HEK293 (cell line): ENCODE results near the gene RPS6KA2.

Source experiments
- CTCF ChIA-PET: fragments of 350-600 bp; formaldehyde crosslinking; extraction: SDS; loops from one replicate; lab custom pipeline; 2021; ENCODE audit warnings: antibody characterized with exemption; lab: Yijun Ruan, JAX
- POLR2A ChIA-PET: fragments of 300-600 bp; formaldehyde crosslinking; extraction: SDS; loops from one replicate; lab custom pipeline; 2020; ENCODE audit warnings: antibody characterized with exemption, inconsistent platforms; lab: Yijun Ruan, JAX
- H3K27ac ChIP-seq: fragments of 200-500 bp; sonication (Bioruptor generic); 2 replicates; pipeline ENCODE4 v1.5.1; 2014; ENCODE audit warnings: low read depth, low read length, control low read depth, inconsistent platforms; ENCODE audit errors: extremely low read depth
- H3K36me3 ChIP-seq, 2 experiments: fragments of 200-500 bp in 1 of 2; sonication (Bioruptor generic) in 1 of 2; 1 replicate in 1 of 2; 2 replicates in 1 of 2; pipeline ENCODE4 v1.5.1; 2014 to 2017; ENCODE audit warnings: inconsistent platforms in 2 of 2, low read length in 2 of 2; ENCODE audit not compliant: control insufficient read depth in 2 of 2, insufficient read depth in 1 of 2
- H3K4me1 ChIP-seq: fragments of 200-500 bp; sonication (Bioruptor generic); 2 replicates; pipeline ENCODE4 v1.5.1; 2014; ENCODE audit warnings: mild to moderate bottlenecking, low read length, inconsistent platforms; ENCODE audit not compliant: control insufficient read depth, insufficient read depth
- H3K4me3 ChIP-seq: 2 replicates; pipeline ENCODE4 v1.5.1; 2011; ENCODE audit warnings: low read depth, mild to moderate bottlenecking, control low read depth, low read length, moderate library complexity
- H3K9me3 ChIP-seq: fragments of 200-500 bp; sonication (Bioruptor generic); 2 replicates; pipeline ENCODE4 v1.5.1; 2014; ENCODE audit warnings: low read depth, low read length, inconsistent platforms; ENCODE audit not compliant: control insufficient read depth, insufficient read depth
- BCL6B ChIP-seq: fragments of 450-650 bp; formaldehyde crosslinking; IDR thresholded peaks from 2 replicates; pipeline ENCODE4 v1.5.1; 2017; ENCODE audit warnings: missing biosample characterization, missing genetic modification characterization
- FEZF1 ChIP-seq: fragments of 450-650 bp; formaldehyde crosslinking; IDR thresholded peaks from 2 replicates; pipeline ENCODE4 v1.5.1; 2016; ENCODE audit warnings: missing biosample characterization, missing genetic modification characterization
- RBAK ChIP-seq: fragments of 450-650 bp; formaldehyde crosslinking; IDR thresholded peaks from 2 replicates; pipeline ENCODE4 v1.5.1; 2016; ENCODE audit warnings: missing biosample characterization, missing genetic modification characterization
- SP7 ChIP-seq: fragments of 450-650 bp; formaldehyde crosslinking; IDR thresholded peaks from 2 replicates; pipeline ENCODE4 v1.5.1; 2016; ENCODE audit warnings: missing biosample characterization, missing genetic modification characterization
- TRIM28 ChIP-seq: IDR thresholded peaks from 2 replicates; pipeline ENCODE4 v1.6.1; 2011; ENCODE audit warnings: low read length, control low read depth, borderline replicate concordance
- ZBTB8A ChIP-seq: fragments of 450-650 bp; formaldehyde crosslinking; IDR thresholded peaks from 2 replicates; pipeline ENCODE4 v1.5.1; 2016; ENCODE audit warnings: missing biosample characterization, missing genetic modification characterization
- ZNF148 ChIP-seq: fragments of 450-650 bp; formaldehyde crosslinking; IDR thresholded peaks from 2 replicates; pipeline ENCODE4 v1.5.0; 2017; ENCODE audit warnings: missing biosample characterization, missing genetic modification characterization, borderline replicate concordance
- ZNF175 ChIP-seq: fragments of 450-650 bp; formaldehyde crosslinking; IDR thresholded peaks from 2 replicates; pipeline ENCODE4 v1.5.1; 2016; ENCODE audit warnings: missing biosample characterization, missing genetic modification characterization
- ZNF184 ChIP-seq: fragments of 450-650 bp; IDR thresholded peaks from 2 replicates; pipeline ENCODE4 v1.5.1; 2018; ENCODE audit warnings: missing biosample characterization, mild to moderate bottlenecking, missing genetic modification characterization
- ZNF202 ChIP-seq: fragments of 450-650 bp; formaldehyde crosslinking; IDR thresholded peaks from 2 replicates; pipeline ENCODE4 v1.5.1; 2016; ENCODE audit warnings: missing biosample characterization, missing genetic modification characterization, borderline replicate concordance
- ZNF324 ChIP-seq: fragments of 450-650 bp; formaldehyde crosslinking; IDR thresholded peaks from 2 replicates; pipeline ENCODE4 v1.5.1; 2016; ENCODE audit warnings: missing biosample characterization, missing genetic modification characterization
- ZNF341 ChIP-seq: fragments of 450-650 bp; formaldehyde crosslinking; IDR thresholded peaks from 2 replicates; pipeline ENCODE4; 2016; ENCODE audit warnings: low read depth, missing biosample characterization, missing genetic modification characterization
- ZNF473 ChIP-seq: fragments of 450-650 bp; formaldehyde crosslinking; IDR thresholded peaks from 2 replicates; pipeline ENCODE4 v1.5.1; 2017; ENCODE audit warnings: missing biosample characterization, missing genetic modification characterization
- ZNF560 ChIP-seq: fragments of 450-650 bp; formaldehyde crosslinking; IDR thresholded peaks from 2 replicates; pipeline ENCODE4 v1.5.1; 2017; ENCODE audit warnings: missing biosample characterization, missing genetic modification characterization, borderline replicate concordance
- ZNF596 ChIP-seq: fragments of 450-650 bp; IDR thresholded peaks from 2 replicates; pipeline ENCODE4 v1.5.0; 2018; ENCODE audit warnings: missing biosample characterization, mild to moderate bottlenecking, missing genetic modification characterization, moderate library complexity
- ZNF670 ChIP-seq: fragments of 450-650 bp; formaldehyde crosslinking; IDR thresholded peaks from 2 replicates; pipeline ENCODE4 v1.5.1; 2016; ENCODE audit warnings: missing biosample characterization, missing genetic modification characterization, low read depth
- ZNF707 ChIP-seq: fragments of 450-650 bp; formaldehyde crosslinking; IDR thresholded peaks from 2 replicates; pipeline ENCODE4 v1.5.1; 2016; ENCODE audit warnings: missing biosample characterization, missing genetic modification characterization
- ZNF776 ChIP-seq: fragments of 450-650 bp; formaldehyde crosslinking; IDR thresholded peaks from 2 replicates; pipeline ENCODE4 v1.5.0; 2017; ENCODE audit warnings: missing biosample characterization, missing genetic modification characterization, borderline replicate concordance
- ZSCAN30 ChIP-seq: fragments of 450-650 bp; IDR thresholded peaks from 2 replicates; pipeline ENCODE4 v1.5.1; 2018; ENCODE audit warnings: missing biosample characterization, mild to moderate bottlenecking, missing genetic modification characterization, moderate library complexity
- TF ChIP-seq, protein P1 (sequence below): fragments of 450-650 bp; formaldehyde crosslinking; IDR thresholded peaks from 2 replicates; pipeline ENCODE4 v1.5.1; 2016; ENCODE audit warnings: missing biosample characterization, missing genetic modification characterization
- TF ChIP-seq, protein P2 (sequence below): sonication (generic); formaldehyde crosslinking; IDR thresholded peaks from 2 replicates; pipeline ENCODE4 v1.8.1; 2022; ENCODE audit warnings: mild to moderate bottlenecking, moderate library complexity, missing genetic modification reagents

Gene RPS6KA2

DNA sequence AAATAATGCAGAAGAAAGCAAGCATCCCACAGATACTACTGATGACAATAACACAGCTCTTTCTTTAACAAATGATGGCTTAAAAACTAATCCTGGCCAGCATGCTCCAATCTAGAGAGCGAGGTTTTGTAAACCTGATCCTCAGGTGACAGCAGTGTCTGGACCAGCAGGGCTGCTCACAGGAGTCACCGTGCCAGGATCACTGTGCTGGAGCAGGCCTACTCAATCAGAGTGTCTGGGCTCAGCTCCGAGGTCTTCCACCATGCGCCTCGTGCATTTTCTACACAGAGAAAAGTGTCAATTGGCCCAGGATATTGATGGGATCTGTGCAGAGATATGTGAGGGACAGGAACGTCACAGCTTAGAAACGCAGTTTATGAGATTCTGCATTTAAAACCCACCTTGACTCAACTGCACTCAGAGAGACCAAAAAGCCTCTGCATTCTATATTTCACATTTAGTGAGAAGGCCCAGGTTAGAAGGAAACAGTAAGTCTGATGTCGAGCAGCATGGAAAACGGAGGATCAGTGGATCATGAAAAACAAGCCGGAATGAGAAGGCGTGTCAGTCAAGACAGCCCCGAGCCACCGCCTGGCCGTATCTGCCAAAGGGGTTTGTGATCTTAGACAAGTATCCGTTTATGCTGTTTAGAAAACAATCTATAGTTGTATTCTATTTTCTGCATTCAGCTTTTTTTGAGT lies 48.4 kb downstream of the RPS6KA2 start:
- no peaks in the 10 kb centered on the region for H3K36me3 ChIP-seq
- H3K27ac ChIP-seq: no peak overlapping the region
- H3K4me1 ChIP-seq: no peaks in the 10 kb centered on the region; the same call in 1 of the 2 replicates
- H3K9me3 ChIP-seq: no peaks in the 10 kb centered on the region
- POLR2A ChIA-PET: no interaction called here
- CTCF ChIA-PET: no interaction called here
- no peak overlapping the region for H3K4me3 ChIP-seq
- TF ChIP-seq, protein P1, sequence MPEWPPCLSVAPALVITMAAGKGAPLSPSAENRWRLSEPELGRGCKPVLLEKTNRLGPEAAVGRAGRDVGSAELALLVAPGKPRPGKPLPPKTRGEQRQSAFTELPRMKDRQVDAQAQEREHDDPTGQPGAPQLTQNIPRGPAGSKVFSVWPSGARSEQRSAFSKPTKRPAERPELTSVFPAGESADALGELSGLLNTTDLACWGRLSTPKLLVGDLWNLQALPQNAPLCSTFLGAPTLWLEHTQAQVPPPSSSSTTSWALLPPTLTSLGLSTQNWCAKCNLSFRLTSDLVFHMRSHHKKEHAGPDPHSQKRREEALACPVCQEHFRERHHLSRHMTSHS (tag by site-specific recombination): no peak
- no peak for TF ChIP-seq BCL6B (tag by site-specific recombination)
- TF ChIP-seq ZBTB8A (tag by site-specific recombination): no peak
- TF ChIP-seq ZNF324 (tag by site-specific recombination): no peak
- no peak for TF ChIP-seq ZNF707
- TF ChIP-seq, all 188 proteins: peak for 0

DNA sequence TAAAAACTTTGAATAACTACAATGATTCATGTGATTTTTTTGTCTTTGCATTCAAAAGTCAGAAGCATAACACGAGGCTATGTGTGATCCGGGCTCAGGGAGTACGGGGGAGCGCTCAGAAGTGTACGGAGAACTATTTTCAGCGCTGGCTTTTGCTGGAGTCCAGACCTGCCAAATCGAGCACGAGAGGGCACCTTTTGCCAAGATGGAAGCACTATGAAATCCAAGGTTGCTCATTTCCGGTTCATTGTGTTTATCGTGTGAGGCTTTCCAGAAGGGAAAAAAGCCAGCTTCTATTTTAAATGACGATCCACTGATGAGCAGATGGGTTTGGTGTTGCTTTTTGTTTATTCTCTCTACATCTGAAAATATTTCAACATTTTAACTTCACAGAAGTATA lies 51.8 kb downstream of the RPS6KA2 start:
- ChIA-PET POLR2A (no interaction called here), CTCF (interaction anchor here (0.9 kb wide), 1 partner anchor 14 kb away, joined by 3 read pairs; no protein-coding TSS in a partner anchor)
- Histone ChIP-seq H3K9me3 (no peaks in the 10 kb centered on the region), H3K4me1 (peaks cover 8% of the 10 kb centered on the region), H3K27ac (no peak overlapping the region), H3K36me3 (no peaks in the 10 kb centered on the region), H3K4me3 (no peak overlapping the region)
- TF ChIP-seq ZNF596 (tag by site-specific recombination) (no peak), ZNF560 (tag by site-specific recombination) (no peak), ZNF776 (tag by site-specific recombination) (no peak), FEZF1 (tag by site-specific recombination) (no peak), ZNF175 (tag by site-specific recombination) (no peak), TRIM28 (no peak), SP7 (tag by site-specific recombination) (no peak), ZNF202 (no peak)
- TF ChIP-seq, protein P2, sequence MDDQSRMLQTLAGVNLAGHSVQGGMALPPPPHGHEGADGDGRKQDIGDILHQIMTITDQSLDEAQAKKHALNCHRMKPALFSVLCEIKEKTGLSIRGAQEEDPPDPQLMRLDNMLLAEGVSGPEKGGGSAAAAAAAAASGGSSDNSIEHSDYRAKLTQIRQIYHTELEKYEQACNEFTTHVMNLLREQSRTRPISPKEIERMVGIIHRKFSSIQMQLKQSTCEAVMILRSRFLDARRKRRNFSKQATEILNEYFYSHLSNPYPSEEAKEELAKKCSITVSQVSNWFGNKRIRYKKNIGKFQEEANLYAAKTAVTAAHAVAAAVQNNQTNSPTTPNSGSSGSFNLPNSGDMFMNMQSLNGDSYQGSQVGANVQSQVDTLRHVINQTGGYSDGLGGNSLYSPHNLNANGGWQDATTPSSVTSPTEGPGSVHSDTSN (CRISPR knock-in tag): no peak

DNA sequence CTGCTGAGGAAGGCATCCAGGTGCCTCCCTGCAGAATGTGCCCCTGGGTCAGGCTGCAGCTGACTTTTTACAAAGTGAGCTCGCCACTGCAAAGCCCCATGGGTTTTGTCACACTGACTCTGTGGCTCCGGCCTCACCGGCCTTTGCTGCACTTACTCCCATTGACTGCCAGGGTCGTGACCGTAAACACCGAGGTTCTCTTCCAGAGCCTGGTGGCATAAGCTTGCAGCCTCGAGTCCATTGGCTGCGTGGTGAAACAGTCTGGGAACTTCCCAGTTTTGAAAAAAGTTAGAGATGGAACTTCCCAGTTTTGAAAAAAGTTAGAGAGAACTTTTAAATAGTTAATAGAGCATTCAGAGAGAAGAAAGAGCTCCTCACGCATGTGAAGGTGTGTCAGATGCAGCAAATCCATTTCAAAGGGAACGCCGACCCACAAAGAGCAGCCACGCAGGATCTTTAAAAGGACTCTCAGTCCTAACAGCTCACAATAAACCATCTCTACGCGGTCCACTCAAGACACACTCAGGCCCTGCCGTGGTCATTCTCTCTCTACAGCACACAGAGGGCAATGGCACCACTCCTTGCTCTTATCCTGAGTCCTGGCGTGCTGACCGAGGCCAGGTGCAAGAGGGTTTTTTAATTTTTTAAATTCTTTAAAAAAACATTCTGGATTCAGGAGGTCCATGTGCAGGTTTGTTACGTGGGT lies 53.4 kb downstream of the RPS6KA2 start:
- peaks cover 8% of the 10 kb centered on the region for H3K4me1 ChIP-seq
- ChIA-PET CTCF (interaction anchor here (0.6 kb wide), 1 partner anchor 19 kb away, joined by 4 read pairs; no protein-coding TSS in a partner anchor), POLR2A (no interaction called here)
- no peak overlapping the region for H3K27ac ChIP-seq
- H3K36me3 ChIP-seq: no peaks in the 10 kb centered on the region
- no peak overlapping the region for H3K4me3 ChIP-seq
- no peaks in the 10 kb centered on the region for H3K9me3 ChIP-seq
- TF ChIP-seq ZNF670 (tag by site-specific recombination) (no peak), ZNF148 (tag by site-specific recombination) (no peak), ZBTB8A (tag by site-specific recombination) (no peak), RBAK (tag by site-specific recombination) (no peak), ZNF341 (tag by site-specific recombination) (no peak), ZSCAN30 (tag by site-specific recombination) (no peak), ZNF184 (tag by site-specific recombination) (no peak), ZNF473 (tag by site-specific recombination) (no peak)
- TF ChIP-seq, all 188 proteins: peak for 0
